DMS153 treated with DMSO at 0.1 percent for 48 hours (cell line): ENCODE results near the gene CTRB2.
"Not testable (repeated sequence)": the region's sequence is repeated elsewhere in the genome, so short reads cannot be mapped to it uniquely, and the experiment has no call there.

Source experiments
- DNase-seq: peaks from one replicate; lab custom pipeline; 2025; ENCODE audit not compliant: unreplicated experiment; lab: John Stamatoyannopoulos, UW

The CTRB2 gene

GRCh38 chr16:75227361-75228142 is 20.6 kb upstream of the CTRB2 start:
- no peak for DNase-seq

- DNase-seq: no peak
These were observed 19.8 kb upstream of the CTRB2 start for GRCh38 chr16:75226550-75227360.

- no peak for DNase-seq
These were observed 18.9 kb upstream of the CTRB2 start for GRCh38 chr16:75225678-75226515.

- no peak for DNase-seq
These were observed 18.1 kb upstream of the CTRB2 start for GRCh38 chr16:75225092-75225491.

- DNase-seq: no peak
These were observed 17.5 kb upstream of the CTRB2 start for GRCh38 chr16:75224306-75225082.

GRCh38 chr16:75223129-75223528 is 16.2 kb upstream of the CTRB2 start:
- DNase-seq: not testable (repeated sequence)

GRCh38 chr16:75222271-75222783 is 15.4 kb upstream of the CTRB2 start:
- DNase-seq: no peak

GRCh38 chr16:75219838-75220237 is 12.9 kb upstream of the CTRB2 start:
- DNase-seq: no peak

GRCh38 chr16:75219088-75219487 is 12.1 kb upstream of the CTRB2 start:
- no peak for DNase-seq

- no peak for DNase-seq
These were observed 11.5 kb upstream of the CTRB2 start, which contains the start of gene CTRB1 for GRCh38 chr16:75218256-75219076. TSS of gene CTRB1 (plus strand) at chr16:75218988. CDS start at chr16:75219008, 20 bp downstream.

- no peak for DNase-seq
These were observed 10.5 kb upstream of the CTRB2 start for GRCh38 chr16:75217389-75217851.

GRCh38 chr16:75216576-75216975 is 9.6 kb upstream of the CTRB2 start:
- no peak for DNase-seq

GRCh38 chr16:75216127-75216526 is 9.2 kb upstream of the CTRB2 start:
- DNase-seq: no peak

GRCh38 chr16:75211286-75211685 is 4.3 kb upstream of the CTRB2 start:
- DNase-seq: not testable (repeated sequence)

- no peak for DNase-seq
These were observed 3.0 kb upstream of the CTRB2 start for GRCh38 chr16:75209944-75210343.

GRCh38 chr16:75209514-75209913 is 2.6 kb upstream of the CTRB2 start:
- DNase-seq: not testable (repeated sequence)

- DNase-seq: no peak
These were observed 2.0 kb upstream of the CTRB2 start for GRCh38 chr16:75208861-75209505.

- DNase-seq: no peak
These were observed 1.4 kb upstream of the CTRB2 start for GRCh38 chr16:75208242-75208825.
